H1 (cell line): Measurements from ENCODE around the gene ANXA6.

ENCODE experiments used
- CEBPB ChIP-seq: IDR thresholded peaks from 2 replicates; pipeline ENCODE4 v1.6.1; 2012; ENCODE audit warnings: low read depth, low read length
- EGR1 ChIP-seq: IDR thresholded peaks from 2 replicates; pipeline ENCODE4 v1.6.1; 2011; ENCODE audit warnings: low read depth, low read length, borderline replicate concordance
- ZNF274 ChIP-seq: IDR thresholded peaks from 2 replicates; pipeline ENCODE4 v1.7.0; 2012; ENCODE audit warnings: low read length, borderline replicate concordance; ENCODE audit errors: extremely low read depth

DNA sequence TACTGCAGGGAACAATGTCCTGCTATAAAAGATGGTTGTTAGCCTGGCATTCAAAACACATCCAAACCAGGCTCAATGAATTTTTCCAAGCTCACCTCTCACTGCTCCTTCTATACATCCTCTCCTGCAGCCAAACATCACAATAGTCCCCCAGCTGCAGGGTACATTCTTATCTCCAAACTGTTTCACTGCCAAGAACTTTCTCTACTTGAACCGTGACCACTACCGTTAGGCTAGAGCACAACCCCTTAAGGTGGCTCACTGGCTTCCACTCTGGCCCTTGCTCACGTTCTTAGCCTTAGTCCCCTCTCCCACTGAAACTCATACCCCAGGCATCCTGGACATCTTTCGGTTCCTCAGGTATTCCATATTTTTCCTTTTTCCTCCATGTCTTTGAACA lies 29.0 kb upstream of the ANXA6 start:
- TF ChIP-seq CEBPB: no peak
- TF ChIP-seq ZNF274: no peak
- no peak for TF ChIP-seq EGR1
